Liver (tissue), 9 donors: ENCODE measurements around the gene PFN3. TPM values are rescaled to one million over a fixed set of nuclear protein-coding genes. Genes with fewer than 3 reads are reported as not detected.

ENCODE experiments used
- DNase-seq: peaks from one replicate; pipeline ENCODE4 v3.0.0-alpha.2; 2017; ENCODE audit warnings: low spot score
- H3K27ac ChIP-seq, 2 donors: one replicate each; pipeline ENCODE4 v1.7.0; 2013; ENCODE audit warnings: inconsistent platforms in 2 of 2, low read length in 2 of 2, control low read depth in 1 of 2, low read depth in 1 of 2, mild to moderate bottlenecking in 1 of 2
- H3K27me3 ChIP-seq, 4 donors: one replicate each; pipeline versions ENCODE4 v1.6.1 to v1.7.0; 2013; ENCODE audit warnings: low read length in 3 of 4, inconsistent platforms in 1 of 4, mild to moderate bottlenecking in 1 of 4, moderate library complexity in 1 of 4; ENCODE audit not compliant: control insufficient read depth in 4 of 4, insufficient read depth in 4 of 4
- H3K36me3 ChIP-seq, 4 donors: one replicate each; pipeline versions ENCODE4 v1.6.1 to v1.7.0; 2013; ENCODE audit warnings: low read length in 3 of 4, mild to moderate bottlenecking in 3 of 4, low read depth in 1 of 4, moderate library complexity in 1 of 4; ENCODE audit not compliant: control insufficient read depth in 4 of 4, insufficient read depth in 3 of 4
- H3K4me1 ChIP-seq, 4 donors: one replicate each; pipeline versions ENCODE4 v1.6.1 to v1.7.0; 2013; ENCODE audit warnings: low read length in 3 of 4, mild to moderate bottlenecking in 3 of 4, moderate library complexity in 1 of 4; ENCODE audit not compliant: control insufficient read depth in 4 of 4, insufficient read depth in 4 of 4
- H3K4me3 ChIP-seq, 3 donors: one replicate each; pipeline versions ENCODE4 v1.6.1 to v1.7.0; 2013; ENCODE audit warnings: low read length in 3 of 3, control low read depth in 1 of 3, low read depth in 1 of 3, mild to moderate bottlenecking in 1 of 3
- H3K9ac ChIP-seq, 2 donors: one replicate each; pipeline ENCODE4 v1.7.0; 2013; ENCODE audit warnings: low read length in 2 of 2, mild to moderate bottlenecking in 2 of 2, moderate library complexity in 2 of 2, control low read depth in 1 of 2, low read depth in 1 of 2
- H3K9me3 ChIP-seq, 4 donors: one replicate each; pipeline versions ENCODE4 v1.6.1 to v1.7.0; 2013; ENCODE audit warnings: low read length in 3 of 4; ENCODE audit not compliant: control insufficient read depth in 4 of 4
- ATF3 ChIP-seq: IDR thresholded peaks from 2 replicates; pipeline ENCODE4 v1.6.1; 2016; ENCODE audit warnings: antibody characterized with exemption
- CTCF ChIP-seq: fragments of 150-350 bp; IDR thresholded peaks from 2 replicates; pipeline ENCODE4 v1.5.1; 2017; ENCODE audit warnings: improper control_type of control experiment, low read depth, low read length; ENCODE audit not compliant: missing input control
- EGR1 ChIP-seq, 2 donors: IDR thresholded peaks; 2 replicates each; pipeline ENCODE4 v1.6.1; 2016 to 2018; ENCODE audit warnings: antibody characterized with exemption in 2 of 2, low read depth in 2 of 2
- FOXA1 ChIP-seq: IDR thresholded peaks from 2 replicates; pipeline ENCODE4 v1.6.1; 2016; ENCODE audit warnings: antibody characterized with exemption
- FOXA2 ChIP-seq: IDR thresholded peaks from 2 replicates; pipeline ENCODE4 v1.6.1; 2016; ENCODE audit warnings: antibody characterized with exemption
- GABPA ChIP-seq, 2 donors: IDR thresholded peaks in 1 of 2; conservative IDR thresholded peaks in 1 of 2; 2 replicates each; pipeline ENCODE4 v1.6.1; 2016; ENCODE audit warnings: antibody characterized with exemption in 2 of 2, mild to moderate bottlenecking in 1 of 2, moderate library complexity in 1 of 2
- HNF4A ChIP-seq, 2 donors: conservative IDR thresholded peaks; 2 replicates each; pipeline ENCODE4 v1.6.1; 2016; ENCODE audit warnings: antibody characterized with exemption in 2 of 2, mild to moderate bottlenecking in 2 of 2
- HNF4G ChIP-seq: IDR thresholded peaks from 2 replicates; pipeline ENCODE4 v1.6.1; 2016; ENCODE audit warnings: antibody characterized with exemption
- JUND ChIP-seq, 2 donors: IDR thresholded peaks; 2 replicates each; pipeline ENCODE4 v1.6.1; 2016; ENCODE audit warnings: antibody characterized with exemption in 2 of 2
- NR2F2 ChIP-seq: IDR thresholded peaks from 2 replicates; pipeline ENCODE4 v1.6.1; 2016; ENCODE audit warnings: antibody characterized with exemption
- RAD21 ChIP-seq, 2 donors: IDR thresholded peaks; 2 replicates each; pipeline ENCODE4 v1.6.1; 2016; ENCODE audit warnings: antibody characterized with exemption in 2 of 2, mild to moderate bottlenecking in 2 of 2
- REST ChIP-seq: IDR thresholded peaks from 2 replicates; pipeline ENCODE4 v1.6.1; 2016; ENCODE audit warnings: antibody characterized with exemption, mild to moderate bottlenecking
- RXRA ChIP-seq, 2 donors: IDR thresholded peaks; 2 replicates each; pipeline ENCODE4 v1.6.1; 2017 to 2018; ENCODE audit warnings: antibody characterized with exemption in 2 of 2, mild to moderate bottlenecking in 1 of 2
- SP1 ChIP-seq: IDR thresholded peaks from 2 replicates; pipeline ENCODE4 v1.6.1; 2018; ENCODE audit warnings: antibody characterized with exemption, mild to moderate bottlenecking
- TAF1 ChIP-seq: conservative IDR thresholded peaks from 2 replicates; pipeline ENCODE4 v1.6.1; 2016; ENCODE audit warnings: antibody characterized with exemption, mild to moderate bottlenecking
- YY1 ChIP-seq: IDR thresholded peaks from 2 replicates; pipeline ENCODE4 v1.6.1; 2016; ENCODE audit warnings: antibody characterized with exemption, mild to moderate bottlenecking
- ZBTB33 ChIP-seq: IDR thresholded peaks from 2 replicates; pipeline ENCODE4 v1.6.1; 2016; ENCODE audit warnings: antibody characterized with exemption
- WGBS: extraction: QIAGEN DNeasy Blood & Tissue Kit; methylation state at CpG from one replicate; pipeline ENCODE4 v1.1.7; 2013; 5-methylcytosine and 5-hydroxymethylcytosine counted together
- polyA plus RNA-seq, 2 donors: library from polyadenylated mRNA; stranded (reverse) in 1 of 2; unstranded in 1 of 2; fragments of 200-250 nt in 1 of 2; fragments of >200 nt in 1 of 2; fragmentation: Nextera tagmentation in 1 of 2; extraction: Ambion mirVana in 1 of 2; gene quantifications; one replicate each; pipeline versions ENCODE4 v1.2.1 to v1.2.3, GENCODE V29; 2013 to 2015
- total RNA-seq, 2 donors: library from RNA; depleted of rRNA; stranded (reverse); fragments of >200 nt; gene quantifications; one replicate each; pipeline ENCODE4 v1.2.3, GENCODE V29; 2014
- TF ChIP-seq, protein P1 (sequence below): IDR thresholded peaks from 2 replicates; pipeline ENCODE4 v1.6.1; 2016; ENCODE audit warnings: antibody characterized with exemption
- donor health status: healthy.
- donor health status: healthy.
- donor health status: healthy.
- donor health status: healthy.
- donor health status: healthy.

The PFN3 gene
- total and polyA plus RNA-seq, 4 donors, result not detected

- no peaks in the 10 kb centered on the region for H3K27me3 ChIP-seq
- TF ChIP-seq RXRA (IDR thresholded peaks at IDR 0.05), result no peak
- TF ChIP-seq TAF1, result no peak
- TF ChIP-seq HNF4A (conservative IDR thresholded peaks at IDR 0.05), result no peak
- no peak for TF ChIP-seq ATF3
- TF ChIP-seq YY1, result no peak
- TF ChIP-seq RAD21 (IDR thresholded peaks at IDR 0.05), result no peak
- TF ChIP-seq CTCF, result no peak
- TF ChIP-seq JUND (IDR thresholded peaks at IDR 0.05), result no peak
- no peak for TF ChIP-seq REST
- no peak for TF ChIP-seq NR2F2
- TF ChIP-seq, protein P1, sequence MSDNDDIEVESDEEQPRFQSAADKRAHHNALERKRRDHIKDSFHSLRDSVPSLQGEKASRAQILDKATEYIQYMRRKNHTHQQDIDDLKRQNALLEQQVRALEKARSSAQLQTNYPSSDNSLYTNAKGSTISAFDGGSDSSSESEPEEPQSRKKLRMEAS, result no peak
- TF ChIP-seq SP1, result no peak
- no peak for TF ChIP-seq ZBTB33
- no peak for TF ChIP-seq EGR1 (IDR thresholded peaks at IDR 0.05; ENCODE audit: low read depth in 2 of 2)
- TF ChIP-seq FOXA1, result no peak
- no peak for TF ChIP-seq HNF4G
- TF ChIP-seq GABPA (IDR thresholded peaks at IDR 0.05 in 1 of 2, conservative IDR thresholded peaks at IDR 0.05 in 1 of 2), result no peak
- TF ChIP-seq FOXA2, result no peak
- H3K9ac ChIP-seq, result no peak overlapping the region
- 89% methylated on average over 6 of the region's 6 CpGs for WGBS
- H3K27ac ChIP-seq, result peak overlapping the region; percentile 74 to 75
- H3K9me3 ChIP-seq, result no peaks in the 10 kb centered on the region
- H3K4me1 ChIP-seq, result peaks cover 31 to 81% (median 62%) of the 10 kb centered on the region in 4 donors
- H3K36me3 ChIP-seq, result no peaks in the 10 kb centered on the region
- no peak for DNase-seq
- H3K4me3 ChIP-seq, result no peak overlapping the region
Observed at GRCh38 chr5:177372910-177373309, 27.6 kb downstream of the PFN3 start.
